OCI-LY7 (cell line): ENCODE results near the gene DMD. TPM values are rescaled to one million over a fixed set of nuclear protein-coding genes. Genes with fewer than 3 reads are reported as not detected.

Source experiments
- BruUV-seq: library from RNA; stranded (reverse); fragments of 400-500 nt; replicated peaks from 2 replicates; lab custom pipeline; 2021; lab: Mats Ljungman, UMichigan
- CTCF ChIA-PET: fragments of 300-600 bp; sonication (Branson Sonifier 250); formaldehyde crosslinking; loops from one replicate; lab custom pipeline; 2022; ENCODE audit warnings: antibody characterized with exemption; ENCODE audit not compliant: unreplicated experiment; lab: Charles Lee
- POLR2A ChIA-PET: fragments of 300-600 bp; sonication (Branson Sonifier 250); formaldehyde crosslinking; loops from one replicate; lab custom pipeline; 2022; ENCODE audit warnings: antibody characterized with exemption; lab: Charles Lee
- DNase-seq: peaks from one replicate; pipeline ENCODE4 v3.0.0-alpha.2; 2015; ENCODE audit warnings: low spot score
- H2AFZ ChIP-seq: fragments of 200-600 bp; sonication (generic), shearing (Covaris generic); 2 replicates; pipeline ENCODE4 v1.6.1; 2014; ENCODE audit warnings: mild to moderate bottlenecking, antibody characterized with exemption, low read length, moderate library complexity
- H3K27ac ChIP-seq: fragments of 200-600 bp; sonication (generic); 2 replicates; pipeline ENCODE4 v1.5.1; 2014; ENCODE audit warnings: mixed run types, low read depth, mild to moderate bottlenecking, moderate library complexity, low read length, inconsistent platforms; ENCODE audit not compliant: poor library complexity, severe bottlenecking
- H3K36me3 ChIP-seq: fragments of 200-600 bp; sonication (generic); 2 replicates; pipeline ENCODE4 v1.6.1; 2014; ENCODE audit warnings: mild to moderate bottlenecking, antibody characterized with exemption, low read length, moderate library complexity, mixed read lengths; ENCODE audit not compliant: insufficient read depth
- H3K4me1 ChIP-seq: fragments of 200-600 bp; sonication (generic); 2 replicates; pipeline ENCODE4 v1.5.1; 2014; ENCODE audit warnings: mild to moderate bottlenecking, low read length; ENCODE audit not compliant: insufficient read depth, poor library complexity, severe bottlenecking
- H3K4me2 ChIP-seq: fragments of 200-600 bp; sonication (generic); 2 replicates; pipeline ENCODE4 v1.6.1; 2014; ENCODE audit warnings: mild to moderate bottlenecking, low read length
- H3K4me3 ChIP-seq: fragments of 200-600 bp; sonication (generic); 2 replicates; pipeline ENCODE4 v1.5.1; 2014; ENCODE audit warnings: mild to moderate bottlenecking, low read depth, low read length; ENCODE audit not compliant: poor library complexity, severe bottlenecking
- H3K79me2 ChIP-seq: fragments of 200-600 bp; sonication (generic); 2 replicates; pipeline ENCODE4 v1.6.1; 2016; ENCODE audit warnings: low read depth, mild to moderate bottlenecking, low read length, moderate library complexity, mixed read lengths; ENCODE audit not compliant: insufficient read depth
- H3K9me2 ChIP-seq: fragments of 200-600 bp; sonication (generic); 2 replicates; pipeline ENCODE4 v1.6.1; 2016; ENCODE audit warnings: mild to moderate bottlenecking, low read length, mixed read lengths; ENCODE audit not compliant: insufficient read depth
- H3K9me3 ChIP-seq: fragments of 200-600 bp; sonication (generic); 2 replicates; pipeline ENCODE4 v1.6.1; 2014; ENCODE audit warnings: mild to moderate bottlenecking, mixed run types, low read length, mixed read lengths
- H4K20me1 ChIP-seq: fragments of 200-600 bp; sonication (generic); 2 replicates; pipeline ENCODE4 v1.6.1; 2014; ENCODE audit warnings: mild to moderate bottlenecking, antibody characterized with exemption, low read length, moderate library complexity, mixed read lengths; ENCODE audit not compliant: insufficient read depth
- EZH2phosphoT487 ChIP-seq: fragments of 200-600 bp; sonication (generic); IDR thresholded peaks from 2 replicates; pipeline ENCODE4 v1.6.1; 2018; ENCODE audit warnings: low read depth, borderline replicate concordance, mild to moderate bottlenecking, mixed run types, antibody characterized with exemption, low read length, moderate library complexity, mixed read lengths
- intact Hi-C: fragments of 100-400 bp; cut with micrococcal nuclease; formaldehyde crosslinking; loops from one replicate; pipeline ENCODE4 v1.10.0; 2022; ENCODE audit not compliant: unreplicated experiment
- total RNA-seq, 2 experiments: library from RNA; depleted of rRNA in 1 of 2; stranded (reverse); fragments of >200 nt in 1 of 2; shearing (Covaris generic) in 1 of 2; gene quantifications; 2 replicates each; pipeline ENCODE4 v1.2.3, GENCODE V29; 2014 to 2022
- TF ChIP-seq, protein P1 (sequence below): fragments of 200-600 bp; sonication (generic); conservative IDR thresholded peaks from 2 replicates; pipeline ENCODE4 v1.5.1; 2014; ENCODE audit warnings: mild to moderate bottlenecking, antibody characterized with exemption, low read length, moderate library complexity, mixed read lengths

DMD gene
- total RNA-seq, 2 experiments from 2014 or later: 20.5 to 61.4 TPM

DNA sequence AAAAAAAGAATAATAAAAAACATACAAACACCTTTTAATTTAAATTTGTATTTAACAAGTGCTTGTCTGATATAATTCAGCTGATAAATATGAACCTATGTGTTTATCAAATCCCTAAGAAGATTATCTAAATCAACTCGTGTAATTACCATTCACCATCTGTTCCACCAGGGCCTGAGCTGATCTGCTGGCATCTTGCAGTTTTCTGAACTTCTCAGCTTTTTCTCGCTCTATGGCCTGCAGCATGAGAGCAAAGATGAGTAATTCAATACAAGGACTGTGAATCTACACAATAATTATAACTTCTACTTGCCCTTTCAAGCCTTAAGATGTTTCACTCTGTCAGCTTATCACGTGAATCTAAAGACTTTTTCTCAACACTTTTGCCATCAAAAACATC, 709.7 kb downstream of the DMD start:
- TF ChIP-seq, protein P1, sequence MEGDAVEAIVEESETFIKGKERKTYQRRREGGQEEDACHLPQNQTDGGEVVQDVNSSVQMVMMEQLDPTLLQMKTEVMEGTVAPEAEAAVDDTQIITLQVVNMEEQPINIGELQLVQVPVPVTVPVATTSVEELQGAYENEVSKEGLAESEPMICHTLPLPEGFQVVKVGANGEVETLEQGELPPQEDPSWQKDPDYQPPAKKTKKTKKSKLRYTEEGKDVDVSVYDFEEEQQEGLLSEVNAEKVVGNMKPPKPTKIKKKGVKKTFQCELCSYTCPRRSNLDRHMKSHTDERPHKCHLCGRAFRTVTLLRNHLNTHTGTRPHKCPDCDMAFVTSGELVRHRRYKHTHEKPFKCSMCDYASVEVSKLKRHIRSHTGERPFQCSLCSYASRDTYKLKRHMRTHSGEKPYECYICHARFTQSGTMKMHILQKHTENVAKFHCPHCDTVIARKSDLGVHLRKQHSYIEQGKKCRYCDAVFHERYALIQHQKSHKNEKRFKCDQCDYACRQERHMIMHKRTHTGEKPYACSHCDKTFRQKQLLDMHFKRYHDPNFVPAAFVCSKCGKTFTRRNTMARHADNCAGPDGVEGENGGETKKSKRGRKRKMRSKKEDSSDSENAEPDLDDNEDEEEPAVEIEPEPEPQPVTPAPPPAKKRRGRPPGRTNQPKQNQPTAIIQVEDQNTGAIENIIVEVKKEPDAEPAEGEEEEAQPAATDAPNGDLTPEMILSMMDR: no peak
- no peak for TF ChIP-seq EZH2phosphoT487
- H3K4me3 ChIP-seq: no peak overlapping the region
- H4K20me1 ChIP-seq: no peaks in the 10 kb centered on the region
- H3K9me2 ChIP-seq: no peaks in the 10 kb centered on the region
- intact Hi-C loops: no loop called here
- ChIA-PET CTCF (no interaction called here), POLR2A (interaction anchor here (0.6 kb wide), 1 partner anchor 189 kb away, joined by 3 read pairs; no protein-coding TSS in a partner anchor)
- no peaks in the 10 kb centered on the region for H3K36me3 ChIP-seq
- no peak overlapping the region for H3K27ac ChIP-seq
- H3K4me1 ChIP-seq: no peaks in the 10 kb centered on the region
- H3K79me2 ChIP-seq: no peaks in the 10 kb centered on the region
- H3K4me2 ChIP-seq: no peak overlapping the region
- no TSS peak for BruUV-seq
- no peak for DNase-seq
- no peaks in the 10 kb centered on the region for H3K9me3 ChIP-seq
- peak overlapping the region; percentile 54 for H2AFZ ChIP-seq

DNA sequence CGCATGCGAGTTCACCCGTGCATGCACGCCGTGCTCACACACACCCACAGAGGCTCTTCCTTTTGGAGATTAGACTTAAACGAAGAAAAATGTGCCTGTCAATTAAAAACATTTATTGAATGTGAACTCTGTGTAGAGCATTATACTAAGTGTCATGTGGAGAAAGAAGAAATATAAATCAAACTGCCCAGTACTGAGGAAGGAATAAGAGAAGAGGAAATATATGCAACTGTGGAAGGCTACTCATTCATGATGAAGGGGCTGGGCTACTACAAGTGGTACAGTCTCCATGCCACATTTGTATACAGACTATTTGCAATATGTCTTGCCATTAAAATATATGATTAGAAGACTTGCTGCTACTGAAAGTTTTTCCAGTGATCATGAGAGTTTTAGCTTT, 714.7 kb downstream of the DMD start:
- Histone ChIP-seq H3K9me3 (no peaks in the 10 kb centered on the region), H3K79me2 (no peaks in the 10 kb centered on the region), H3K27ac (no peak overlapping the region), H2AFZ (no peak overlapping the region), H3K4me3 (no peak overlapping the region), H3K36me3 (no peaks in the 10 kb centered on the region), H4K20me1 (no peaks in the 10 kb centered on the region), H3K4me1 (no peaks in the 10 kb centered on the region), H3K4me2 (no peak overlapping the region), H3K9me2 (no peaks in the 10 kb centered on the region)
- ChIA-PET CTCF (no interaction called here), POLR2A (no interaction called here)
- TF ChIP-seq, protein P1: no peak
- no peak for TF ChIP-seq EZH2phosphoT487
- no peak for DNase-seq
- BruUV-seq: no TSS peak
- intact Hi-C loops: no loop called here

DNA sequence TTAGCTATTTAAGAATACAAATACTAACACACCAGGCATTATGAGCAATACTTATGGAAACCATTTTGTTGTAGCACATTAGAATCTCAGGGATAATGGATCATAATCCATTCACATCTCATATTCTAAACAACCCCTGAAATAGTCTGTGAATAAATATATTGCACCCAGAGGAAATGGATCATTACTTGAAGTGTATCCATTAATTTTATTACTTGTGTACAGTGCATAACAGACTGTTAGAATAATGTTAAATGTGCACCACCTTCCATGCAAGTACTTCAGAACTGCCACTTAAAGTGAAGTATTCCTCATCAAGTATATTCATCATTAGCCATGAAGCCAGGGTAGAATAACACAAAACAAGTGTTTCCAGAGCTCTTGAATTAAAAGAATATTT, 715.5 kb downstream of the DMD start:
- no TSS peak for BruUV-seq
- no peak overlapping the region for H3K4me3 ChIP-seq
- DNase-seq: no peak
- intact Hi-C loops: no loop called here
- H3K4me1 ChIP-seq: no peaks in the 10 kb centered on the region
- H3K79me2 ChIP-seq: no peaks in the 10 kb centered on the region
- CTCF ChIA-PET: no interaction called here
- no peaks in the 10 kb centered on the region for H4K20me1 ChIP-seq
- no peak overlapping the region for H3K27ac ChIP-seq
- H3K9me3 ChIP-seq: no peaks in the 10 kb centered on the region
- TF ChIP-seq, protein P1: no peak
- TF ChIP-seq EZH2phosphoT487: no peak
- H3K9me2 ChIP-seq: no peaks in the 10 kb centered on the region
- H3K4me2 ChIP-seq: no peak overlapping the region
- no peaks in the 10 kb centered on the region for H3K36me3 ChIP-seq
- H2AFZ ChIP-seq: no peak overlapping the region
- POLR2A ChIA-PET: interaction anchor here (0.5 to 0.7 kb wide), 2 partner anchors 25 to 31 kb away, joined by 3 to 5 read pairs; no protein-coding TSS in a partner anchor
